Mammary epithelial cell (primary cell): ENCODE data around the gene CCDC69.

Source experiments
- EZH2 ChIP-seq: IDR thresholded peaks from 2 replicates; pipeline ENCODE4 v1.6.1; 2012; ENCODE audit warnings: low read length, inconsistent platforms, borderline replicate concordance
- TF ChIP-seq, protein P1 (sequence below), 2 donors: IDR thresholded peaks in 1 of 2; conservative IDR thresholded peaks in 1 of 2; 2 replicates each; pipeline ENCODE4 v1.5.1; 2011 to 2012; ENCODE audit warnings: inconsistent platforms in 2 of 2, low read length in 2 of 2, mild to moderate bottlenecking in 2 of 2, control low read depth in 1 of 2, low read depth in 1 of 2; ENCODE audit not compliant: insufficient read depth in 1 of 2; ENCODE audit errors: extremely low read depth in 1 of 2

DNA sequence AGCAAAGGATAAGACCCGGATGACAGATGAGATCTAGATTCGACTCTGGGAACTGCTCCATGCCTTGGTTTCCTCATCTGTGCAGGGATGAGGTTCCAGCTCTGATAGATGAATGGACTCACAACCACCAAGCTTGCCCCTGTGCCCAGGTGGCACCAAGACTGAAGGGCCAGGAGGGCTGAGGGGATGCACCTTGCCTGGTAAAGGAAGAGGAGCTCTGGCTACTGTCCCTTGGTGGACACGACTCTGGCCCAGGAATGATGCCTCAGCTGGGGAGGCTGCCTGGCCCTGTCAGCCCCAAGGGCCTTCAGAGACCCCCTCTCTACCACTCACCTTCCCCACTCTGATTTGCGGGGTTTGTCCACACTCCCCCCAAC is 41.4 kb downstream of the CCDC69 start:
- TF ChIP-seq, protein P1, sequence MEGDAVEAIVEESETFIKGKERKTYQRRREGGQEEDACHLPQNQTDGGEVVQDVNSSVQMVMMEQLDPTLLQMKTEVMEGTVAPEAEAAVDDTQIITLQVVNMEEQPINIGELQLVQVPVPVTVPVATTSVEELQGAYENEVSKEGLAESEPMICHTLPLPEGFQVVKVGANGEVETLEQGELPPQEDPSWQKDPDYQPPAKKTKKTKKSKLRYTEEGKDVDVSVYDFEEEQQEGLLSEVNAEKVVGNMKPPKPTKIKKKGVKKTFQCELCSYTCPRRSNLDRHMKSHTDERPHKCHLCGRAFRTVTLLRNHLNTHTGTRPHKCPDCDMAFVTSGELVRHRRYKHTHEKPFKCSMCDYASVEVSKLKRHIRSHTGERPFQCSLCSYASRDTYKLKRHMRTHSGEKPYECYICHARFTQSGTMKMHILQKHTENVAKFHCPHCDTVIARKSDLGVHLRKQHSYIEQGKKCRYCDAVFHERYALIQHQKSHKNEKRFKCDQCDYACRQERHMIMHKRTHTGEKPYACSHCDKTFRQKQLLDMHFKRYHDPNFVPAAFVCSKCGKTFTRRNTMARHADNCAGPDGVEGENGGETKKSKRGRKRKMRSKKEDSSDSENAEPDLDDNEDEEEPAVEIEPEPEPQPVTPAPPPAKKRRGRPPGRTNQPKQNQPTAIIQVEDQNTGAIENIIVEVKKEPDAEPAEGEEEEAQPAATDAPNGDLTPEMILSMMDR (conservative IDR thresholded peaks at IDR 0.05 in 1 of 2, IDR thresholded peaks at IDR 0.05 in 1 of 2; ENCODE audit: extremely low read depth in 1 of 2, insufficient read depth in 1 of 2, low read depth in 1 of 2, low read length in 2 of 2), result no peak
- no peak for TF ChIP-seq EZH2
